ENCODE results near the gene TUSC2.

The TUSC2 gene

GRCh38 chr3:50334339-50335075 is 6.5 kb upstream of the TUSC2 start:
- FAIRE-seq, result no peak

GRCh38 chr3:50333744-50334328 is 5.8 kb upstream of the TUSC2 start:
- no peak for FAIRE-seq

- no peak for FAIRE-seq
Measured at GRCh38 chr3:50331364-50331907, 3.4 kb upstream of the TUSC2 start.

GRCh38 chr3:50330330-50330729 is 2.3 kb upstream of the TUSC2 start:
- FAIRE-seq, result no peak

DNA sequence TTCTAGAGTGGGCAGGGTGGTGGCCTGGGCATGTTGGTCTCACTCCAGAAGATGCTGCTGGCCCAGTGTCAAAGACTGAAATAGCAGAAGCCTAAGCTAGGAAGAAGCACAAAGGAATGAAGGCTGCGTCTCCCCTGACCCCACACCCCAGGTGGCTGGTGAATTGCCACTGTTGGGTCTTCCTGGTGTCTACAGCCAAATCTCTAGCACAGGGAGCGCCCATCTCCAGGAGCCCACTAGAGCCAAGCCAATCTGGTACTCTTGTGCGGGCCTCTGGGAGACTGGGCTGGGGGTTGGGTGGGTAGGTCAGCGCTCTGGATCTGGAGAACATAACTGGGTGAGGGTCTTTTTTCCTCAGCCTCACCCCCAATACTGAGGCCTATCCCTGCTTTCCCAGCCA is 894 bp downstream of the TUSC2 start:
- FAIRE-seq, result no peak

- FAIRE-seq, result no peak
Measured at GRCh38 chr3:50326182-50326541, 1.9 kb downstream of the TUSC2 start.

DNA sequence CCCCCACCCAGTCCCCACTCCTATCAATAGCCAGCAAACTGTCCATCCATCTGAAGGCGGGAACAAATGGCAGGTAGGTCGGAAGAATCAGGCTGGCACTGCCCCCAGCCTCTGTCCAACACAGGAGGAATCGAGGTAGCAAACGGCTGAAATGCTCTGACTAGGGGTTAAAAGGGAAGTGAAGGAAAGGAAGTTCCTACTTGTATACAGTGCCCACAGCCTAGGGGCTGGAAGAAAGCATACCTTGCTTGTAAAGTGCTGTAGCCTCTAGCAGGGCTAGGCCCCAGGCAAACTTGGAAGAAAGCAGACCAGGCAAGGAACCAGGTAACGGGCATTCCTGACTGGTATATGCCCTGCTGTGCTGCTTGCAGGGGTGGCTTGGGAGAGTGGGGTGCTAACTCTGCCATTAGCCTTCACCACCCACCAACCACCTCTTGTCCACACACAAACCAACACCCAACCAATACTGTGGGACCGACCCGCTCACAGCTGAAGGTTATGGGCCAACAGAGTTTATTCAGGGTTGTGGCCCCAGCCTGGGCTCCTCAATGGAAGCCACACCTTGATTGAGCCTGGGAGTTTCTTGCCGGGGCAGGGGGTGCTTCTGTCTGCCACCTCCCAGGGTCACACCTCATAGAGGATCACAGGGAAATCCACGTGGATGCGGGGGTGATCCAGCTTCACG is 2.4 kb downstream of the TUSC2 start:
- FAIRE-seq, result no peak

DNA sequence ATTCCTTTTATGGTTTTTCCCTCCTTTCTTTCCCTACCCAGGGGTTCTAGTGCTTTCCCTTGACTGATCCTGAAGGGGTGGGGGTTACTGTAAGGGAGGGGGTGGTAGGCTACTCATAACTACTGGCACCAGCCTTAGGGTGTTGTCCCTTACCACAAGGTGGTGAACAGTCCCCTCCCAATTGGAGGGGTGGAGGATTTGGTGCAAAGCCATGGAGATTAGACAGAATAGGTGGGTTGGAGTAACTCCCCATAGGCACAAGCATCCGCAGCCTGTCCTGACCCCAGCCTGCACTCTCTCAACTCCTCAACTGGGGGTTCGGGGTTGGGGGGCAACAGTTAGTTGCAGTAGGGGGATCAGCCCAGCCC is 2.9 kb downstream of the TUSC2 start:
- no peak for FAIRE-seq

DNA sequence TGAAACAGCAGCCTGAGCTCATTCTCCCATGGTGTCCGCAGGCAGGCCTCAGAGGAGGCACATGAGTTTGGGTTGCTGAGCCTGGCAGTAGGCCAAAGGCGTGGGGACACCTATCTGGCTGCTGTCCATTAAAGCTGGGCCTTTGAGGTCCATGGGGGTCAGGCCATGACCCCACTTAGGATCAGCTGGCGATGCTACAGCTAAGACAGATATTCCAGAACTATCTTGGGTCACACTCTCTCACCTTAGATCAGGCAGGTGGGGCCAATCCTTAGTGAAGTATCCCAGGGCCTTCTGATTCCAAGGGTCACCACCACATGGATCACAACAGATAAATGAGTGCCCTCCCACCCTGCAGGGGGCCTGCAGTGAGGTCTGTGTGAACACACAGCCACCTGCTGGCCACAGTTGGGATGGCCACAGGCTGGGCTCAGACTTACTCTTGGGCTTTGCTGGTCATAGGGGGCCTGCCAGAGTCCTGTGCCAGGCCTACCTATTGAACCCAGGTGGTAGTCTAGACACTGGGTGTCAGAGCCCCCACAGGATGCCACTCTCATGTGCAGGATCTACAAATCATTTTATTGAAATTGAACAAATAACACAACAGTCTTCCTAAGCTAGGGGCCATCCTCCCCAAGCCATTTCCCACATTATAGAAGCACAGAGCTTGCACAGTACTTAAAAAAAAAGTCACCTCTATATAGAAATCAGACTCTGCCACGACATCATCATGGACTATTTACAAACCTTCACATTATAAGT is 3.5 kb downstream of the TUSC2 start:
- FAIRE-seq, result no peak

GRCh38 chr3:50323614-50324199 is 4.3 kb downstream of the TUSC2 start:
- no peak for FAIRE-seq

DNA sequence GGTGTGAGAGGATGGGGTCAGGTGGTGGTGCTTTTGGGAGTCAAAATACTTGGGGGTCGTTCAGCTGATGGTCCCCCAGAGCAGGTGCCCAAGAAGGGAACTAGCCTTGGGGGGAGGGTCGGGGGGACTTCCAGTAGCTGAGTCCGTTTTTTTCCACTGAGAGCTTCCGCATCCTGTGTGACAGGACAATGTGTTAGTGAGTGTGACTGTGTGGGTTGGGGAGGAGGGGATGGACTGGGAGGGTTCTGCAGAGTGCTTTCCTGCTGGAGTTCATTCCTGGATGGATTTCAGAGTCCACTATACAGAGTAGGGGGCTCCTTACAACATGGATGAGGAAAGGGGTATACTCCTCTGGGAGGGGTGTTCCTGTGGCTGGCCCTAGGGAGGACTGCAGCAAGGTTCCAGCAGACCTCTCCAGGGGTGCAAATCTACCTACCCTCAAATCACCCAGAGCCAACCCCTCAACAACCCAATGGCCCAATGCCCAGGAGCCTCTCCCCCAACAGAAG is 4.9 kb downstream of the TUSC2 start:
- FAIRE-seq, result no peak

DNA sequence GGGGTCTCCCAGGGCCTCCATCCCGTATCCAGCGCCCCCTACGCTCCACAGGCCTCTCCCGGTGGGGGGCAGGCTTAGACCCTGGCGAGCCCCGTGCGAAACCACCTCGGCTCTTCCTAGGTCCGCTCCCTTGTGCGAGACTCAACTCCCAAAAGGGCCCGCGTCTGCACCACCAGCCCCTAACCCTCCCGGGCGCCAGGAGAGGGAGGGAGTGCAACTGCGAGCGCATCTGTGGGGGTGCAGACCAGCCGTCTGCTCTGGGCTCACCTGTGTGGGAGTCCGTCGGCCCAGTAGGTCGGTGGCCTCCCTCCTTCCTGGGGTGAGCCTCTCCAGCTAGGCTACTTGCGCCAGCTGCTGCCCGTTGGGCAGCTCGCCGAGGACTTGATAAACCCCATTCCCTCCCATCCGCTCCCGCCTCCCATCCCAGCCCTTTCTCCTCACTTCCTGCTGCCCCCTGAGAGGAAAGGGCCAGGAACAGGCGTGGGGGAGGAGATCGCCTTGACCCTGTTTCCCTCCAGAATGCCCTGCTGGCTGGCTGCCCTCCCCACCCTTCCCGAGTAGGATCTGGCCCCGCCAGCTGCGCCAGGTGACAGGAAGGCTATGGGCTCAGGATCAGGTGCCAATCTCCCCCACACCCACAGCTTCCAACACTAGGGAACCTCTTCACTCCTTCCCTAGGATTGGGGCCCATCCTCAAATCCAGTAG is 5.5 kb downstream of the TUSC2 start, which contains the start of gene HYAL2:
Gene HYAL2, minus strand, starts transcription at position 360 of the 706 bp plus-strand sequence. CDS start 2,256 bp downstream, outside the sequence.
- no peak for FAIRE-seq

- no peak for FAIRE-seq
Measured at GRCh38 chr3:50322115-50322385, 6.0 kb downstream of the TUSC2 start.

- FAIRE-seq, result no peak
Measured at GRCh38 chr3:50321336-50322114, 6.5 kb downstream of the TUSC2 start.

GRCh38 chr3:50320853-50321335 is 7.1 kb downstream of the TUSC2 start:
- FAIRE-seq, result no peak

DNA sequence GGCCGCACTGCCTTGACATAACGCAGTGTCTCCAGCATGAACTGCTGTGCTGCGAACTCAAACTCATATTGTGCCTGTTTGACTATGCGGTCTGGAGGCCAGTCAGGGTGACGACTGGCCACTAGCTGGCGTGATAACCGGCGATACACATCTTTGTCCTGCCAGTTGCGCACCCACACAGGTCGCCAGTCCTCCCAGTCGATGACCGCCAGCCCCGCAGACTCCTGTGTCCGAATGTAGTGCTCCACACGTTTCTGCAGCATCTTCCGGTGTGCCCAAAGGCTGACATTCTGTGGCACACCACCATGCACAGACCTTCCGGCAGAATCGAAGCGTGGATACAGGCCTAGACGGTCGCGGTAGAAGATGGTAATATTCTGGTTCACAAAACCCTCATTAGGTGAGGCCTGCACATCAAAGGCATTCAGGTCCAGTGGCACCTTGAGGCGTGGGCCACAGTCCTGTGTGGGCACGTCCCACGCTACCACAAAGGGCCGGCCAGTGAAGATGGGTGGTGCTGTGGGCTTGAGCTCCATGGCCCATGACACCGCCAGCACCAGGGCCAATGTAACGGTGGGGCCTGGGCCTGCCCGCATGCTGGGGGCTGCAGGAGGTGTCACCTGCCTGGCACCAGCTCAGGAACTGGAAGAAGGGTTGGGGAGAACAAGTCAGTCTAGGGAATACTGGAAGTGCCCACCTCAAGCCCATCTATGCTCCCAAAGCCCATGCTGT is 8.0 kb downstream of the TUSC2 start:
- FAIRE-seq, result no peak

DNA sequence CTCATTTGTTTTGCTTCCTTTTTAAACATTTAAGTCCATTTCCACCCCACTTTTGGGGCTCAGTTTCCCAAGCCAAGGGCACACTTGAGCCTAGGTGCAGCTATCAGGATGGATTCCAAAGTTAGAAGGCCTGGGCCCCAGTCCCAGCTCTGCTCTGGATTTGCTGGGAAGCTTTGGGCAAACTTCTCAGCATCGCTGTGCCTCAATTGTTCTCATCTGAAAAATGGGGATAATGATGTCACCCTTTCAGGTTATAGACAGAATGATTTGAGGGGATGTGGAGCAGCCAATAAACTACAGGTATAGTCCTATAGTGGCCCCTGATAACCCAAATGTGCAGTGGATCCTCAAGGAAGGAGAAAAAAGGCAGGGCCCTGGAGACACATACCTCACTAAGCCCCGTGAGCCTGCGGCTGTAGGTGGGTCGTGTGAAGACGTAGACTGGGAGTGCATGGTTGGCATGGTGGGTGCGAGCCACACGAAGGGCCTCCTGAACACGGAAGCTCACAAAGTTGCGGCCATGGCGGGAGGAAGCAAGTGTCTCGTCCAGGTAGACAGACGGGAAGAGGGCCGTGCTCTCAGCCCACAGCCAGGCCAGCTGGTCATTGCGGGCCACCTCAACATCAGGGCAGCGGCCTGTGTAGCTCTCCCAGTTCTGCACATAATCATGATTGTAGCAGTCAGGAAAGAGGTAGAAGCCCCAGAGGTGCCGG is 8.7 kb downstream of the TUSC2 start:
- FAIRE-seq, result no peak

- FAIRE-seq, result no peak
Measured at GRCh38 chr3:50318615-50319014, 9.4 kb downstream of the TUSC2 start.

DNA sequence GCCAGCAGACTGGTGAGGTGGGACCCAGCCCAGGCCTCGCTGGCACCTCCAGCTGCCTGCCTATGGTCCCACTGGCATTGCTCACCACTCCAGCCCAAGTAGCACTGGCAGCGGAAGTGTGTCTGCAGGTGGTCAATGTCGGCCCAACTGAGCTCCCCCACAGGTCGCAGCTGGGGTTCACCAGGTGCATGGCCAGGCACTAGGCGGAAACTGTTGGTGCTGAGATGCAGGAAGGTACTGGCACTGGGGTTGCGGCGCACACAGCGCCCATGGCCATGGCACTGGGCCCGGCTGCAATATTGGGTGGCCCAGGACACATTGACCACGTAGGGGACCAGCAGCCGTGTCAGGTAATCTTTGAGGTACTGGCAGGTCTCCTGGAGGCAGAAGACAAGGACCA is 9.9 kb downstream of the TUSC2 start:
- no peak for FAIRE-seq

DNA sequence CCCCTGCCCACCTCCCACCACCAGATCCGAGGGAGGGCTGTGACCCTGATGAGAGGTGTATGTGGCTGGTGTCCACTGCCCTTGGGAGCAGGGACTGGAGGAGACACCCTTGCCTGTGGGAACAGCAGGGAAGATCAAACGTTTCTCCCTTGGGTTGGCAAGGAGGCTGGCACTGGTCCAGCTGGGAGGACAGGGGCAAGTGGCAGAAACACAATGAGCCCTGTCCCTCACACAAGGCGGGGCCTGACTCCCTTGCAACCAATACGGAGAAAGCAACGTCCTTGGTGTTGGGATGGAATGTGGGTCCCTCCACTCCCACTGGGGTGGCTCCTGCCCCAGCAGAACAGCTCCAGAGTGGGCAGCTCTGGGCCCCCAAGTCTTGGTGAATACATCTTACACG is 10.7 kb downstream of the TUSC2 start:
- no peak for FAIRE-seq

All from G401.6 (cell line).